ENCODE measurements around the gene EBF3.

The EBF3 gene

DNA sequence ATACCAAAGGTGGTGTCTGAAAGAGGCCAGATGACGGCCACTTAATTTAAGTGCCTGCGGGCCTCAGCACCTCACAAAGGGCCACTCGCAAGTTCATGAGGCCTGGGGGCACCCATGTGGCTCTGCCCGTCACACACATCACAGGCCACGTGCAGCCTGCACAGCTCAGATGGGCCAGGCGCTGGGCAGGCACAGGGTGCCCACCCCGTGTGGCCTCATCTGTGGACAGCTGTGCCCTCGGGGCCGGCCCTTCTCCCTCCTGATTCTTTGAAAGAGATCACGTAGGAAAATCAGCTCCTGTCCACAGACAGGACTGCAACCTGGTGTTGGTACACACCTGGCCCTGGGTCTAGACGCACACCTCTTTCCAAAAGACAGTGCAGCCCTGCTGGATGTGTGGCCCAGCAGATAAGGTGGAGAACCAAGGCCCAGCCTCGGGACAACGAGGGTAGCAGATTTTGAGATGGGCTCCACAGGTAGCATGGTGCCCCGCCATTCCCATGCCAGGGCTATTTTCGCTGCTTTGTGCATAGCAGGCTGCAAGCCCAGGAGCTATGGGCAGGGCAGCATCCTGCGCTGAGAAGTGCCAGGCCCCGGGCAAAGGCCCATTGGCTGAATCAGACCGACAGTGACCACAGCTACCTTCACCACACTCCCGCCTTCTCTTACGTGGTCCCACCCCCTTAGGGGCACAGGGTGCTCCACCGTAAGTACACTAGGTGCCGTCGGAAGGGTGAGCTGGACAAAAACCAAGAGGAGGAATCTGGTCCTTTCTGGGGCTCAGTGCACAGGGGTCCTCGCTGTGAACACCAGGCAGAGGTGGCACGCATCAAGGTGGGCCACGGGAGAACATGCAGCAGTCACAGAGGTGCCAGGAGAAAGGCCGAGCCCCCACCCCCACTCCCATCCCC lies 124.5 kb downstream of the EBF3 start:
- no peak for DNase-seq (ENCODE audit: low read depth in 3 of 3, low spot score in 1 of 3)

DNA sequence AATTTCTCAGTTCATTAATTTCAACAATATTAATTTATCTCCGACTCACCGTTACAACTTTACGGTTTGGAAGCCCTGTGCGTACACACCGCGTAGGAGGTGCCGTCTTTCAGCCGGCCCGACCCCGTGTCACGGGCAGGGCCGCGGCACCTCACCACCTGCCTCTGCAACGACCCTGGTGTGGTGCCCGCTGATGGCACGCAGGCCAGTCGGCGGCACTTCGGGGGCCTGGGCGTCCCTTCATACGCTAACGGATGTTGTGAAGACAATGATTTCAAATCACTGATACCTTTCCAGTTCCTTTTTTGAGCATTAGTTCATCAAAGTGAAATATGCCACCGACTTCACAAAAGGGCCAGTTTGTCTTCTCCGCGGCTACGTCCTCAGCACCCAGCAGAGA lies 125.3 kb downstream of the EBF3 start:
- DNase-seq (ENCODE audit: low read depth in 3 of 3, low spot score in 1 of 3), result no peak

- DNase-seq (ENCODE audit: low read depth in 3 of 3, low spot score in 1 of 3), result no peak
These were observed 126.0 kb downstream of the EBF3 start for GRCh38 chr10:129837909-129838582.

- no peak for DNase-seq (ENCODE audit: low read depth in 3 of 3, low spot score in 1 of 3)
These were observed 127.8 kb downstream of the EBF3 start for GRCh38 chr10:129836253-129836652.

GRCh38 chr10:129833994-129834739 lies 129.9 kb downstream of the EBF3 start:
- DNase-seq (ENCODE audit: low read depth in 3 of 3, low spot score in 1 of 3), result no peak

GRCh38 chr10:129833468-129833950 lies 130.6 kb downstream of the EBF3 start:
- no peak for DNase-seq (ENCODE audit: low read depth in 3 of 3, low spot score in 1 of 3)

DNA sequence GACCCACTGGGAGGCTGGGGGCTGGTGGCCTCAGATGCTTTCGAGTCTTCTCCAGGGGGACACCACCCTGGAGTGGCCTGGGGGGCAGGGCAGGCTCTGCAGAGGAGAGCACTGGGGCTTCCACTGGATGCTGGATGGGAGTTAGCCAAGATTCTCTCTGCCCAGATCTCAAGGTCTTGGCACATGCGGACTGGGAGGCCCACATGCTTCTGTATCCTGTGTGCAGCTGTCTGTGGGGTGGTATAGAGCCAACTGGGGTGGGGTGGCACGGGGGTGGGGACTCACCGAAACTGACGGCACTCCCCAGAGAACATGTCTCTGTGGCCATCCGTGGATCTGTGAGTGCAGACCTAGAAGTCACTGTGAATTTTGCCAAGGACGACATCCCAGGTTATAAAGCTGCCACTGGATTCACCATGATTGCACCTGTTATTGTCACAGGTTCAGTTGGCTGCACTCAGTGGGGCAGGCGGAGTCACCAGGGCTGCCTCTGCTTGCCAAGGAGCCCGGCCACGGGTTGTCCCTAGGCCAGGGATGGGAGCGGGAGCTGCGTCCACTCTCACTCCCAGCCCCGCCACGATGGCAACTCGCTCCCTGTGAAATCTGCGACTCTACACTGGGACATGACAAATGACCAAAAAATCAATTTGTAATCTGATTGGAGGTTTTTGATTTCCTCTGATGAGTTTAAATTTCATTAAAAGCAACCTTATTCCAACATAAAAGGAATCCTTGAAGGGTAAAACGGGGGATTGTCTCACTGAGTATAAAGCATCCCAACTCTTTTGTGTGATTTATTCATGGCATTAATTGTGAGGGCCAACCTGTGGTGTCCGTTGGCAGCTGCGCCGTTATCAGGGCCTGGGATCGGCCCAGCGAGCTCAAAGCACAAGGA lies 131.3 kb downstream of the EBF3 start:
- DNase-seq (ENCODE audit: low read depth in 3 of 3, low spot score in 1 of 3), result no peak

DNA sequence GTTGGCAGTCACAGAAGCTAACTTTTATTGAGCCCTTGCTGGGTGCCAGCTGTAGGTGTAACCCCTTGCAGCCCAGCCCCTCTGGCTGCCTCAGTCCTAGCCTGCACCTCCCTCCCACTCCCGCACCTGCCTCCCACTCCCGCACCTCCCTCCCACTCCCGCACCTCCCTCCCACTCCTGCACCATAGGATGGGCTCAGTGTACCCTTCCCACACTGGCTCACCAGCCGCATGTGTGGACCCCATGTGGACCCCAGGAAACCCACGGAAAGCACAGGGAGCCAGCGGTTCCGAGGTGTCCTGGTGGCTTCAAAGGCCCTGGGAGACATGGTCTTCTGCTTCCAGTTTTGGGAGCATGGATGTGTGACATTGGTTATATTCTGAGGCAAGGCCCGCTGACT lies 132.9 kb downstream of the EBF3 start:
- DNase-seq (ENCODE audit: low read depth in 3 of 3, low spot score in 1 of 3), result no peak

DNA sequence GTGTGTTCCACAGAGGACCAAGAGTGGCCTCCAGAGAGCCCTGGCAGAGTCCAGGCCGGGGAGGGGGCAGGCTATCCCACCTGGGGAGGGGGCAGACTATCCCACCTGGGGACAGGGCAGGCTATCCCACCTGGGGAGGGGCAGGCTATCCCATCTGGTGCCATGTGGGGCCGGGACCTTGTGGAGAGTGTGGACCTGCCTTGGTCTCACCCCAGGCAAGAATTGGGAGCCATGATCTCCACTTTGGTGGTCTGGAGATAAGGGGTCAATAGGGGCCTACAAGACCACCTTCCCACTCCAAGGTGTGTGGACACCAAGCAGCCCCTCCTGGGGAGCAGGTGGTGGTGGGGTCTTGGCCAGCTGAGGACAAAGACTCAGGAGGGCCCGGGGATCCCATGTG lies 138.2 kb downstream of the EBF3 start:
- no peak for DNase-seq (ENCODE audit: low read depth in 3 of 3, low spot score in 1 of 3)

GRCh38 chr10:129825221-129825620 lies 138.9 kb downstream of the EBF3 start:
- DNase-seq (ENCODE audit: low read depth in 3 of 3, low spot score in 1 of 3), result no peak

GRCh38 chr10:129820451-129820850 lies 143.6 kb downstream of the EBF3 start:
- no peak for DNase-seq (ENCODE audit: low read depth in 3 of 3, low spot score in 1 of 3)

DNA sequence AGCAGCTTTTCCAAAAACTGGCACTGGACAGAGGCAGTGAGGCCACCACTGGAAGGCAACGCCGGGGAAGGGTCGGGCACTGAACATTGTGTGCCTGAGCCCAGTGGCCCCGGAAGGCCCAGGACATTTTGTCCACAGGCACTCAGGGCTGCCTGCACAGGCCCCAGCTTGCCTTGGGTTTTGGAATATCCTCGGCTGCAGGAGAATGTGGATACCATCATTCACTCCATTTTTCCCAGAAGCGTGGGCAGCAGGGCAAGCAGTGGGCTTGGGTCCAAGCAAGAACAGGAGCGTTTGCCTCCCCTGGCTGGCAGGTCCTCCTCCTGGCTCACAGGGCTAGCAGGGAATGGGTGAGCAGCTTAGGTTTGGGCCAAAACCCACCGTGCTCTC lies 147.4 kb downstream of the EBF3 start:
- no peak for DNase-seq (ENCODE audit: low read depth in 3 of 3, low spot score in 1 of 3)

DNA sequence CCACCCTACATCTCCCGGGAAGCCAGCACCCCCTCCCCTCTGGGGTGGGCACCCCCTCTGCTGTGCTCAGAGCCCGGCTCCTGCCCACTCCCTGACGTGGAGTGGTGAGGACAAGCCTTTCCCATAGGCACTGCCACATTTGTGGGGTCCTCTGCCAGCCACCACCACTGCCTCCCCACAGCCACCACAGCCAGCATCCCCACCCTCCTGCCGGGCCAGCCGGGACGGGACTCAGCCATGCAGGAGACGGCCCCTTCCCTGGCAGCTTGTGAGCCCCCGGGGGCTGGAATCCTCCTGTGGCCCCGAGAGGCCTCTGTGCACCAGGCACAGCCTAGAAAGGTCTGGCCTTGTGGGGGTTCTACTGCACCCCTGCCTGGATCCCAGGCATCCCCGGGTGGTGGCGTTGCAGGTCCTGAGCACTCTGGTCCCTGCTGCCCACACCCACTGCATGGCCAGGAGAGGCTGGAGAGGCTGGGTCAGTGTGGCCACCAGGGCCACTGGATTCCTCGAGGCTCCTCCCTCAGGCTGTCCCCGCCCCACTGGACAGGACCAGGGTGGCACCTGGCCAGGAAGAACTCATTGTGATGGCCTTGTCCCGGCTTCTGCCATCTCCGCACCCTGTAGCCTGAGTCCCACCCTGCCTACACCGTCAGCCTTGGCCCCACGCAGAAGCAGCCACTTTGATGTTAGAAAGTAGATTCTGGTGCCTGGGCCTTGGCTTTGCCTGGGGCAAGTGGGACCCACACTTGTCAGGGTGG lies 148.0 kb downstream of the EBF3 start:
- no peak for DNase-seq (ENCODE audit: low read depth in 3 of 3, low spot score in 1 of 3)

GRCh38 chr10:129814681-129815646 lies 149.1 kb downstream of the EBF3 start:
- no peak for DNase-seq (ENCODE audit: low read depth in 3 of 3, low spot score in 1 of 3)

GRCh38 chr10:129812398-129812797 lies 151.7 kb downstream of the EBF3 start:
- no peak for DNase-seq (ENCODE audit: low read depth in 3 of 3, low spot score in 1 of 3)

- no peak for DNase-seq (ENCODE audit: low read depth in 3 of 3, low spot score in 1 of 3)
These were observed 152.9 kb downstream of the EBF3 start for GRCh38 chr10:129811208-129811607.

GRCh38 chr10:129809841-129810240 lies 154.2 kb downstream of the EBF3 start:
- no peak for DNase-seq (ENCODE audit: low read depth in 3 of 3, low spot score in 1 of 3)

DNA sequence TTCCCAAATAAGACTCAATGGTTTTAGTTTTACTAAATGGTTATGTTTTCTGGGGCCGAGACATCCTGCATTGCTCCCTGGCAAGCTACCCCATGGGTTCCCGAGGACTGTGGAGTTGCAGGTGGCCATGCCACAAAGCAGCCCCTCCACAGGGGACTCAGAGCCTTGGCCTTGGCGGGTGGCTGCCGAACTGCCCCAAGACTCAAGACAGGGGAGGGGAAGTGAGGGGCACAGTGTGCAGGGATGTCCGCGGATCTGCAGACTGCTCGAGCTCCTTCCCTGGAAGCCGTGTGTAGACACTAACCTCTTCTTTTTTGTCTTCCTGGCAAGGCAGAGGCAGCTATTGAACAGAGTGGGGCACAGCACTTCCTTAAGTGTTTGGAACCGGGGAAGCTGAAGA lies 154.6 kb downstream of the EBF3 start:
- no peak for DNase-seq (ENCODE audit: low read depth in 3 of 3, low spot score in 1 of 3)
